HG02840 (cell line): Measurements from ENCODE around the gene TTLL9.

ENCODE experiments used
- ATAC-seq: cut with Tn5 transposase; IDR thresholded peaks from one replicate; pipeline ENCODE4 v1.9.1; 2021; ENCODE audit warnings: mild to moderate bottlenecking, moderate library complexity, moderate number of reproducible peaks; ENCODE audit not compliant: unreplicated experiment, low FRiP score

The TTLL9 gene

GRCh38 chr20:31857861-31858759 is 12.3 kb upstream of the TTLL9 start:
- ATAC-seq = no peak

- no peak for ATAC-seq
These were observed 11.7 kb upstream of the TTLL9 start for GRCh38 chr20:31858760-31859083.

GRCh38 chr20:31859266-31859997 is 11.0 kb upstream of the TTLL9 start:
- ATAC-seq = no peak

- no peak for ATAC-seq
These were observed 10.4 kb upstream of the TTLL9 start for GRCh38 chr20:31859998-31860380.

GRCh38 chr20:31860390-31861134 is 9.9 kb upstream of the TTLL9 start:
- no peak for ATAC-seq

- ATAC-seq = no peak
These were observed 9.4 kb upstream of the TTLL9 start for GRCh38 chr20:31861135-31861384.

GRCh38 chr20:31861385-31862156 is 8.9 kb upstream of the TTLL9 start:
- no peak for ATAC-seq

GRCh38 chr20:31862157-31862470 is 8.3 kb upstream of the TTLL9 start:
- no peak for ATAC-seq

- no peak for ATAC-seq
These were observed 7.9 kb upstream of the TTLL9 start for GRCh38 chr20:31862506-31862905.

GRCh38 chr20:31863296-31864085 is 6.9 kb upstream of the TTLL9 start:
- ATAC-seq = no peak

- no peak for ATAC-seq
These were observed 5.7 kb upstream of the TTLL9 start for GRCh38 chr20:31864521-31865400.

GRCh38 chr20:31866221-31866620 is 4.2 kb upstream of the TTLL9 start:
- no peak for ATAC-seq

GRCh38 chr20:31868853-31869672 is 1.4 kb upstream of the TTLL9 start:
- ATAC-seq = no peak

- ATAC-seq = no peak
These were observed 827 bp upstream of the TTLL9 start for GRCh38 chr20:31869673-31869941.

- ATAC-seq = no peak
These were observed 538 bp downstream of the TTLL9 start for GRCh38 chr20:31870726-31871617.

GRCh38 chr20:31871618-31871954 is 1.2 kb downstream of the TTLL9 start:
- no peak for ATAC-seq

GRCh38 chr20:31872406-31872805 is 2.0 kb downstream of the TTLL9 start:
- ATAC-seq = no peak

- ATAC-seq = no peak
These were observed 5.2 kb downstream of the TTLL9 start for GRCh38 chr20:31875671-31876070.
